Measurements from ENCODE around the gene TMC7.

The TMC7 gene

GRCh38 chr16:19088341-19088916 lies 104.7 kb downstream of the TMC7 start:
- no peak overlapping the region for H3K27ac ChIP-seq
- TF ChIP-seq CTCF (conservative IDR thresholded peaks at IDR 0.05) (no peak), ZFX (IDR thresholded peaks at IDR 0.05) (no peak)

GRCh38 chr16:19089410-19089955 lies 105.7 kb downstream of the TMC7 start:
- H3K27ac ChIP-seq, result no peak overlapping the region

GRCh38 chr16:19090916-19091315 lies 107.2 kb downstream of the TMC7 start:
- H3K27ac ChIP-seq, result no peak overlapping the region

More at GRCh38 chr16:19089410-19089955, 105.7 kb downstream of the TMC7 start:
- no peak for TF ChIP-seq CTCF (conservative IDR thresholded peaks at IDR 0.05)
- TF ChIP-seq ZFX (IDR thresholded peaks at IDR 0.05), result no peak

GRCh38 chr16:19092653-19093410 lies 109.1 kb downstream of the TMC7 start:
- TF ChIP-seq CTCF (conservative IDR thresholded peaks at IDR 0.05) (no peak), ZFX (IDR thresholded peaks at IDR 0.05) (no peak)
- H3K27ac ChIP-seq, result no peak overlapping the region

More at GRCh38 chr16:19090916-19091315, 107.2 kb downstream of the TMC7 start:
- no peak for TF ChIP-seq ZFX (IDR thresholded peaks at IDR 0.05)
- TF ChIP-seq CTCF (conservative IDR thresholded peaks at IDR 0.05), result no peak

- H3K27ac ChIP-seq, result no peak overlapping the region
- no peak for TF ChIP-seq ZFX (IDR thresholded peaks at IDR 0.05)
- TF ChIP-seq CTCF (conservative IDR thresholded peaks at IDR 0.05), result no peak
Measured at GRCh38 chr16:19093631-19094541, 110.2 kb downstream of the TMC7 start.

- no peak overlapping the region for H3K27ac ChIP-seq
- TF ChIP-seq CTCF (conservative IDR thresholded peaks at IDR 0.05), result no peak; the same call in 1 of the 2 replicates
- no peak for TF ChIP-seq ZFX (IDR thresholded peaks at IDR 0.05)
Measured at GRCh38 chr16:19094542-19095365, 111.0 kb downstream of the TMC7 start.
